Hepatocyte (in vitro differentiated cells): ENCODE results near the gene PTPN9. TPM values are rescaled to one million over a fixed set of nuclear protein-coding genes. Genes with fewer than 3 reads are reported as not detected.

ENCODE experiments used
- DNase-seq: peaks from one replicate; pipeline ENCODE4 v3.0.0-alpha.2; 2016; ENCODE audit warnings: low spot score
- H2AFZ ChIP-seq: fragments of 200-600 bp; sonication (generic); 2 replicates; pipeline ENCODE4 v1.6.0; 2016; ENCODE audit warnings: antibody characterized with exemption, mild to moderate bottlenecking
- H3K27ac ChIP-seq: fragments of 200-600 bp; sonication (generic); 2 replicates; pipeline ENCODE4 v1.5.1; 2016; ENCODE audit warnings: mild to moderate bottlenecking
- H3K27me3 ChIP-seq: fragments of 200-600 bp; sonication (generic); 2 replicates; pipeline ENCODE4 v1.6.1; 2016
- H3K36me3 ChIP-seq: fragments of 200-600 bp; sonication (generic); replicated peaks from 2 replicates; pipeline ENCODE4 v1.5.1; 2016; ENCODE audit warnings: low read depth; ENCODE audit not compliant: insufficient read depth
- H3K4me1 ChIP-seq: fragments of 200-600 bp; sonication (generic); 2 replicates; pipeline ENCODE4 v1.5.1; 2016; ENCODE audit warnings: mild to moderate bottlenecking, moderate library complexity; ENCODE audit not compliant: insufficient read depth
- H3K4me2 ChIP-seq: fragments of 200-600 bp; sonication (generic); 2 replicates; pipeline ENCODE4 v1.6.0; 2016
- H3K4me3 ChIP-seq: fragments of 200-600 bp; sonication (generic); 2 replicates; pipeline ENCODE4 v1.5.1; 2016; ENCODE audit warnings: mild to moderate bottlenecking
- H3K79me2 ChIP-seq: fragments of 200-600 bp; sonication (generic); 2 replicates; pipeline ENCODE4 v1.6.0; 2017; ENCODE audit warnings: mild to moderate bottlenecking
- H3K9me2 ChIP-seq: fragments of 200-600 bp; sonication (generic); replicated peaks from 2 replicates; pipeline ENCODE4 v1.6.0; 2017; ENCODE audit warnings: mild to moderate bottlenecking; ENCODE audit not compliant: insufficient read depth
- H3K9me3 ChIP-seq: fragments of 200-600 bp; sonication (generic); 2 replicates; pipeline ENCODE4 v1.5.1; 2016; ENCODE audit warnings: low read depth, mild to moderate bottlenecking
- H4K20me1 ChIP-seq: fragments of 200-600 bp; sonication (generic); 2 replicates; pipeline ENCODE4 v1.6.0; 2016; ENCODE audit warnings: mild to moderate bottlenecking; ENCODE audit not compliant: insufficient read depth, poor library complexity, severe bottlenecking
- EZH2 ChIP-seq: fragments of 200-600 bp; sonication (generic); IDR thresholded peaks from 2 replicates; pipeline ENCODE4 v1.6.1; 2016; ENCODE audit warnings: antibody characterized with exemption, mild to moderate bottlenecking, borderline replicate concordance
- EZH2phosphoT487 ChIP-seq: fragments of 200-600 bp; sonication (generic); IDR thresholded peaks from one replicate; pipeline ENCODE4 v1.6.1; 2018; ENCODE audit warnings: antibody characterized with exemption, mild to moderate bottlenecking, low read depth, moderate library complexity; ENCODE audit not compliant: unreplicated experiment, severe bottlenecking
- WGBS: methylation state at CpG from one replicate; pipeline ENCODE4 v1.1.6; 2016; ENCODE audit warnings: low lambda C conversion rate; ENCODE audit errors: missing lambda C conversion rate; 5-methylcytosine and 5-hydroxymethylcytosine counted together
- polyA plus RNA-seq: library from polyadenylated mRNA; unstranded; fragments of >200 nt; fragmentation: Nextera tagmentation; extraction: Ambion mirVana; gene quantifications from 2 replicates; pipeline ENCODE4 v1.2.1, GENCODE V29; 2016
- total RNA-seq: library from RNA; depleted of rRNA; stranded (reverse); fragments of >200 nt; gene quantifications from 2 replicates; pipeline ENCODE4 v1.2.3, GENCODE V29; 2014
- TF ChIP-seq, protein P1 (sequence below): fragments of 200-600 bp; sonication (generic); IDR thresholded peaks from 2 replicates; pipeline ENCODE4 v1.5.1; 2016; ENCODE audit warnings: antibody characterized with exemption, mild to moderate bottlenecking; ENCODE audit not compliant: poor library complexity

The PTPN9 gene
- total and polyA plus RNA-seq, 2 experiments from 2014 or later = 23.3 to 24.0 TPM

- WGBS = 44% methylated on average over 6 of the region's 6 CpGs
- H2AFZ ChIP-seq = peak overlapping the region; percentile 97
- H3K27ac ChIP-seq = peak overlapping the region; percentile 98
- H3K4me3 ChIP-seq = no peak overlapping the region
- no peaks in the 10 kb centered on the region for H3K27me3 ChIP-seq
- H3K4me2 ChIP-seq = peak overlapping the region; percentile 88
- H3K9me3 ChIP-seq = no peaks in the 10 kb centered on the region
- no peaks in the 10 kb centered on the region for H3K9me2 ChIP-seq
- H3K4me1 ChIP-seq = peaks cover 21% of the 10 kb centered on the region
- TF ChIP-seq EZH2 (no peak), EZH2phosphoT487 (no peak)
- TF ChIP-seq, protein P1, sequence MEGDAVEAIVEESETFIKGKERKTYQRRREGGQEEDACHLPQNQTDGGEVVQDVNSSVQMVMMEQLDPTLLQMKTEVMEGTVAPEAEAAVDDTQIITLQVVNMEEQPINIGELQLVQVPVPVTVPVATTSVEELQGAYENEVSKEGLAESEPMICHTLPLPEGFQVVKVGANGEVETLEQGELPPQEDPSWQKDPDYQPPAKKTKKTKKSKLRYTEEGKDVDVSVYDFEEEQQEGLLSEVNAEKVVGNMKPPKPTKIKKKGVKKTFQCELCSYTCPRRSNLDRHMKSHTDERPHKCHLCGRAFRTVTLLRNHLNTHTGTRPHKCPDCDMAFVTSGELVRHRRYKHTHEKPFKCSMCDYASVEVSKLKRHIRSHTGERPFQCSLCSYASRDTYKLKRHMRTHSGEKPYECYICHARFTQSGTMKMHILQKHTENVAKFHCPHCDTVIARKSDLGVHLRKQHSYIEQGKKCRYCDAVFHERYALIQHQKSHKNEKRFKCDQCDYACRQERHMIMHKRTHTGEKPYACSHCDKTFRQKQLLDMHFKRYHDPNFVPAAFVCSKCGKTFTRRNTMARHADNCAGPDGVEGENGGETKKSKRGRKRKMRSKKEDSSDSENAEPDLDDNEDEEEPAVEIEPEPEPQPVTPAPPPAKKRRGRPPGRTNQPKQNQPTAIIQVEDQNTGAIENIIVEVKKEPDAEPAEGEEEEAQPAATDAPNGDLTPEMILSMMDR = no peak
- H4K20me1 ChIP-seq = no peaks in the 10 kb centered on the region
- DNase-seq = no peak
- peaks cover 4% of the 10 kb centered on the region for H3K79me2 ChIP-seq
- no peaks in the 10 kb centered on the region for H3K36me3 ChIP-seq
Measured at GRCh38 chr15:75456710-75457109, 122.4 kb downstream of the PTPN9 start.

DNA sequence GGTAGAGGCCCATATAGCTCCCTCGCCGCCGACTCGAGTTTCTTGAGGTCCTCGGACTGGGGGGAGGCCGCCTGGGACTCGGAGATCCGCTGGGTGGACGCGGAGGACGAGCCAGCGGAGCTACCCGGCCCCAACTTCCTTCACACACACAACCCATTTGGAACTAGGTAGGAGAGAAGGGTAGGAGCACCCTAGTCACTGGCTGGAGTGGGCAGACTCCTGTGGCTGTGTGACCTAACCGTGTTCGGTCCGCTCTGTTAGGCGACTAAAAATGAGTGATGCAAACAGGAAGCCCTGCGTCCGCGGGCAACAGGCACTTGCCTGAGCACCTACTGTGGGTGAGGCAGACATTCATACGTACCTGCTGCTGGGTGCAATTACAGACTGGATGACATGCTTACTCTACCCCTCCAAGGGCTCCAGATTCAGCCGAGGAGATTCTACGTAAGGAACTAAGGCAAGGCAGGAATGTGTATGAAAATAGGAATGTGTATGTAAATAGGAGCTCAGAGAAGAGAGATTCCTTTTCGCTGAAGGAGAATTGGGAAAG lies 123.1 kb downstream of the PTPN9 start:
- H3K4me3 ChIP-seq = peak overlapping the region; percentile 60
- 2% methylated on average over 24 of the region's 24 CpGs for WGBS
- peak overlapping the region; percentile 97 for H2AFZ ChIP-seq
- H3K79me2 ChIP-seq = peaks cover 4% of the 10 kb centered on the region
- H3K27me3 ChIP-seq = no peaks in the 10 kb centered on the region
- DNase-seq = peak; percentile 63
- peak overlapping the region; percentile 88 for H3K4me2 ChIP-seq
- H4K20me1 ChIP-seq = no peaks in the 10 kb centered on the region
- no peaks in the 10 kb centered on the region for H3K36me3 ChIP-seq
- TF ChIP-seq, protein P1 = no peak
- TF ChIP-seq EZH2phosphoT487 = no peak
- no peak for TF ChIP-seq EZH2
- no peaks in the 10 kb centered on the region for H3K9me2 ChIP-seq
- H3K9me3 ChIP-seq = no peaks in the 10 kb centered on the region
- peaks cover 21% of the 10 kb centered on the region for H3K4me1 ChIP-seq
- H3K27ac ChIP-seq = peak overlapping the region; percentile 98

GRCh38 chr15:75455424-75455981 lies 123.6 kb downstream of the PTPN9 start:
- Histone ChIP-seq H3K9me2 (no peaks in the 10 kb centered on the region), H3K4me2 (peak overlapping the region; percentile 88), H3K4me3 (peak overlapping the region; percentile 60), H3K4me1 (peaks cover 20% of the 10 kb centered on the region), H3K27ac (peak overlapping the region; percentile 98), H3K9me3 (no peaks in the 10 kb centered on the region), H3K79me2 (peaks cover 4% of the 10 kb centered on the region), H2AFZ (peak overlapping the region; percentile 97), H4K20me1 (peaks cover under 1% of the 10 kb centered on the region), H3K27me3 (no peaks in the 10 kb centered on the region), H3K36me3 (no peaks in the 10 kb centered on the region)
- DNase-seq = peak; percentile 95
- WGBS = under 1% methylated on average over 48 of the region's 48 CpGs
- TF ChIP-seq EZH2 = no peak
- TF ChIP-seq, protein P1 = no peak
- TF ChIP-seq EZH2phosphoT487 = no peak
